Activated CD8-positive, alpha-beta memory T cell treated with anti-CD3 and anti-CD28 coated beads, Interleukin-2, amount 50 U/mL, for 48 hours (primary cell): Measurements from ENCODE around the gene PFKFB3.
A peak's percentile ranks its signal among the peaks of the same experiment; 100 is the strongest.
"Not testable (repeated sequence)": the region's sequence is repeated elsewhere in the genome, so short reads cannot be mapped to it uniquely, and the experiment has no call there.

Source experiments
- DNase-seq: peaks from one replicate; pipeline ENCODE4 v3.0.0-alpha.2; 2020

PFKFB3 gene

DNA sequence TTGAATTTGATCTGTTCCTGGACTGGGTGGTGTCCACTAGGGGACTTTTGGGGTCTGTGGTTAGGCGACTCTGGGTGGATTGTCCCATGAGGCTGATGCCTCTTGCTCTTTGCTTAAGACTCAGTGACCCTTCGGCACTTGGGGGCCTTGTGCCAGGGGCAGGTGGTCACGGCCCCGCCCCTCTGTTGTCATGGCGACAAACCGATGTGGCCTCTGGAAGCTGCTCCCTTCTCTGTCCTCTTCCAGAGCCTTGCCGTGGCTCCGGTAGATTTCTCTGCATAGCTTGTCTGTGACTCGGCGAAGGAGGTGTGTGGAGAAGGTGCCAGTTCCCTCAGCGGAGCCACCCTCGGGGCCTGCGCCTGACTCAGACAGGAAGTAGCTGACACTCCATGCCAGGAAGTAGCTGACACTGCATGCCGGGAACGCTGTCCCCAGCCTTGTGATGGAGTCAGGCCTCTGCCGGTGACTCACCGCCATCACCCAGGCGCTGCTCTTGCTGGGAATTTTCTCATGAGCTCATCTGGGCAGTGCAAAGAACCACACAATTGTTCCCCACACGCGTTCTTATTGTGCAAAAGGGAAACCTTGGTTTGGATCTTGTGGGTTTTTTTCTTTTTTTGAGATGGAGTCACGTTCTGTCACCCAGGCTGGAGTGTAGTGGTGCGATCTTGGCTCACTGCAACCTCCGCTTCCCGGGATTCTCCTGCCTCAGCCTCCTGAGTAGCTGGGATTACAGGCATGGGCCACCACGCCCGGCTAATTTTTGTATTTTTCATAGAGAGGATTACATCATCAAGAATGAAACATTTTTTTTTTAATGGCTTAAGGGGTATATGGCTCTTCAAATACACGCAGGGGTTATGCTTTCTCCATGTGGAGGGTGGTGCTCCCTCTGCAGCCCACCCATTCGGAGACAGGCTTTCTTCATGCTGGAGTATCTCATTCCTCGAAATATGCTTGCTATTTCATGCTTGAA, 72.6 kb downstream of the PFKFB3 start:
- DNase-seq, result peak; percentile 91

DNA sequence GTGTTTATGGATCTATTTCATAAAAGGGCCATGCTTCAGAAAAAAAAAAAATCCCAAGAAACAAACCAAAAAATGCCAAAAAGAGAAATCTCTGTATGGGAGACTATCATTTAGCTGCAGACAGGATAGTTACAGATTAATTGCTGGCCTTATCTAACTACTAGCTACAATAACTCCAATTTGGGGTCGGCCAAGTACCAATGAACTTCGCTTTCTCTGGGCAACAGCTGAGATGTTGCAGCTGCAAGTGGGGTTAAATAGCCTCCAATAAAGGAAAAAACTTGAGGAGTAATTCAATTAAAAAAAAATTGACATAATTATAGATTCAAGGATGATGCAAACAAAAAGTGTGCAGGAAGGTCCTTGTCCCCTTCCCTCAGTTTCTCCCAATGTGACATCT, 73.6 kb downstream of the PFKFB3 start:
- DNase-seq, result no peak

DNA sequence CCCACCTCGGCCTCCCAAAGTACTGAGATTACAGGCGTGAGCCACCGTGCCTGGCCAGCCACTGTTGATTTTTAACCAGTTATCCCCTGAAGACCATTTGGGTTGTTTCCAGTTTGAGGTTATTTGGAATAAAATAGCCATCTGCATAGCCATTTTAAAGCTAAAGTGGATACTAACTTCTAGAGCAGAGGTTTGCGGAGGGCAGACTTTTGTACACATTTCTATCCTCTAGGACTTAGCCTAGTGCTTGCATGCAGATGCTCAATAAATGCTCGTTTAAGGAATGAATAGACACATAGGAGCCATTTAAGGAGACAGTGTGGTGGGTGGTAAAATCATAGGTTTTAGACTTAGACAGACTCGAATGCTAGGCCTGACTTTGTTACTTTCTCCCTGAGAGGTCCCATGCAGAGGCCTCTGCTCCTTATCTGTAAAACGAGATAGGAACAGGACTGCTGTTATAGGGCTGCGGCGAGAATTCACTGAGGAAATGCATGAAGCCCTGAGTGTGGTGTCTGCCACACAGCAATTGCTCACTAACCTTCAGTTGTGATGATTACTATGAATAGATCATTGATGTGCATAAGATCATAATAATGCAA, 75.9 kb downstream of the PFKFB3 start:
- no peak for DNase-seq

DNA sequence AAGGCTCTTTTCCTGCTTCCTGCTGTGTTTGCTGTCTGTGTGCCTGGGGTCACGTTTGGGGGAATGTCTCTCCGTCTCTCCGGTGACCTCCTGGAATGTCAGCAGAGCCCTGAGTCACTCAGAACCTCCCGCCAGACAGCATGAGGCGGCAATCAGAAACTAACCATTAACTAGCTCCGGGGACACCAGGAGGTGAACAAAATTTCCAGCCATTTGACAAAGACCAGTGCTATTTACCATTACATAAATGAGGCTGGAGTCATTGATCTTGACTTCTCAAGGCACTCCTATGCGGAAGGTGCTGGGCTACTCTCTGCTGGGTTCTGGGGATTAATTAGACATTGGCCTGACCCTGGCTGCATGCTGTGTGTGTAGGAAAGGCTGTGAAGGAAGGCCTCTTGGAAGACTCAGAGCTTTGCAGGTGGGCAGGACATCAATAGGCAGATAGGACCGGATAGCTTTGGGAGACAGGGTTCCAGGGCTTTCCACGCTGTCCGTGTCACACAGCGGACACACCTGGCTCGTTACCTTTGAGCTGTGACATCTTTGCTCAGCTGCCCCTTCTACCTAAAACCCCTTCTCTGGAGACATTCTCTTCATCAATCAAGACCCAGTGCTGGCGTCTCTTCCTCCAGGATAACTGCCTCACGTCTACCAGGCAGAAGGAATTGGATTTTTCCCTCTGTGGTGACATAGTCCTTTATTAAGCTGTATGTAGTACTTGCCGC, 77.0 kb downstream of the PFKFB3 start:
- no peak for DNase-seq

DNA sequence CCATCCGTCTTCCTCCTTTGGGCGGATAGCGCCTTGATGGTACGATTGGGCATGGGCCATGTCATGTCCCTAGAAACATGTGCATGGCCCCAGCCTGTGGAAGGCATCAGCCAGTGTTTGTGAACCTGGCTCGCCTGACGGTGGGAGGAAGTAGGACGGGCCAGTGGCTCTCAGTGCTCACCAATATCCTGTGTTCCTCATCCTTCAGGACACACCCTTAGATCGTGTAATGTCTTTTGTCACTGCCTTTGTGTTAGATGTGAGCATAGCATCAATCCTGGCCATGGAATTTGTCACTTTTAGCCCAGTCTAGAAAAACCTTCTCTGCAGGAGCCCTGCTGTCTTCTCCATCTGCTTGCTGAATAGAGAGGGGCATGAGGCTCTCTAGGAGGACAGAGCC, 77.6 kb downstream of the PFKFB3 start:
- DNase-seq, result no peak

DNA sequence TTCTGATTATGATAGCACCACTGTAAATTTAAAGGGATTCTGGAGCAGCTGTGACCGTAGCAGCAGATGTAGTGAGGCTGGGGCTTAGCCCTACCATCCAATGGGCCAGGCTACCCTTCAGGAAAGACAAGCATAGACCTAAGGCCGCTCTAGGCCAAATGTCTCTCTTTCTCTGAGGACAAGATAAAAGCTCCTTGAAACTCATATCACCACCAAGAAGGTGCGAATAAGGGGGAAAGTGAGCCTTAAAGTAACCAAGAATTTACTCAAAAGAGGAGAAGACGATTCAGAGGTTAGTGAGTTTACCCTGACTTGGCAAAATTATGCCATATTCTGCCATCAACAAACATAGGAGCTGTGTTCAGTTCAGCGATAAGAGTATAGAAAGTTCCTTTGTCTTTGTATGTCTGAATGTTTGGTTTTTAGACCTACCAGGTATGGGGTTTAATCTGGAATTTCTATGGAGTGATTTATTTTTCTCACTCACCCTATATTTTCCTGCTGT, 79.8 kb downstream of the PFKFB3 start:
- no peak for DNase-seq

DNA sequence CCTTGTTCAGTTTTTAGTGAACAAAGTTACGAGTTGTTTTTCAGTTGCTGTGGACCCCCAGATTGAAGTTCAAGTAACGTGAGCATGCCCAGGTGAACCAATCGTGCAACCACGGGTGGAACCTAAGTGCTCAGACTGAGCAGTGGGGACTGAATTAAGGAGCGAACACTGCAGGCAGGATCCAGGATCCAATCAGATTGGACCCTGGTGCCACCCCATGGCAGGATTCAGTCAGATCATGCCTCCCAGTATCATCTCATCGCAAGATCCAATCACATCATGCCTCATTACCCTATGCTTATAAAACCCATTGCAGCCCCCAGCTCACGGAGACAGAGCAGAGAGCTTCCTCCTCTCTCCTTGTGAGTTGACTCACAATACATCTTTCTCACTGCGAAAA, 80.9 kb downstream of the PFKFB3 start:
- DNase-seq, result no peak

DNA sequence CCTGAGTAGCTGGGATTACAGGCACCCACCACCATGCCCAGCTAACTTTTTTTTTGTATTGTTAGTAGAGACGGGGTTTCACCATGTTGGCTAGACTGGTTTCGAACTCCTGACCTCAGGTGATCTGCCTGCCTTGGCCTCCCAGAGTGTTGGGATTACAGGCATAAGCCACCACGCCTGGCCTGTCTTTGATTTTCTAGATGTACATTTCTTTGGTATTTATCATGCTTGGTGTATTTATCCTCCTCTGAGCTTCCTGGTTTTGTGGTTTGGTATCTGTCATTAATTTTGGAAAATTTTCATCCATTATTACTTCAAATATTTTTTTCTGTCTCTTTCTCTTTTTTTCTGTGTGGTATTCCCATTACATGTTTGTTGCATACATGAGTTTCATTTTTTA, 87.9 kb downstream of the PFKFB3 start:
- not testable (repeated sequence) for DNase-seq

DNA sequence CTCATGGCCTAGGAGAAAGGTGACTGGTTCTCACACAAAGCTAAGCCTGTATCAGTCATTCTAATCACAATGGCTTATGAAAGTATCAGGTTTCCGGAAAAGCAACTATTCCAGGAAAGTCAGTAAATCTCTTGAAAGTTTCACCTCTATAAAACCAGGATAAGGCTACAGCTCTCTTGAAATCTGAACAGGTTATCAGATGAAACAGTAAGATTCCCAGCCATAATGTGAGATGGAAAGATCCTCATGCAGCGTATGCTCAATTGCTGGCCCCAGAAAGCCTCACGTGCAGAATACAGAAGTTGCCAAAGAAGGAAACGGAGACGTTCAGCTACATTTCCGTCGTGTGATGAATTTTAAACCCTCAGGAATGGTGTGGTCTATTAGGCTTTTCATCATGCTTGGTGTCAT, 90.0 kb downstream of the PFKFB3 start:
- DNase-seq, result no peak

DNA sequence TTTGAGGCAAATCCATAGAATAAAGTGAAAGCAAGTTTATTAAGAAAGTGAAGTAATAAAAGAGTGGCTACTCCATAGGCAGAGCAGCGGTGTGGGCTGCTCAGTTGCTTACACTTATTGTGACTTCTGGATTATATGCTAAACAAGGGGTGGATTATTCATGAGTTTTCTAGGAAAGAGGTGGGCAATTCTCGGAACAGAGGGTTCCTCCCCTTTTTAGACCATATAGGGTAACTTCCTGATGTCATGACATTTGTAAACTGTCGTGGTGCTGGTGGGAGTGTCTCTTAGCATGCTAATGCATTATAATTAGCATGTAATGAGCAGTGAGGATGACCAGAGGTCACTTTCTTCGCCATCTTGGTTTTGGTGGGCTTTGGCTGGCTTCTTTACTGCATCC, 93.7 kb downstream of the PFKFB3 start:
- DNase-seq, result not testable (repeated sequence)

DNA sequence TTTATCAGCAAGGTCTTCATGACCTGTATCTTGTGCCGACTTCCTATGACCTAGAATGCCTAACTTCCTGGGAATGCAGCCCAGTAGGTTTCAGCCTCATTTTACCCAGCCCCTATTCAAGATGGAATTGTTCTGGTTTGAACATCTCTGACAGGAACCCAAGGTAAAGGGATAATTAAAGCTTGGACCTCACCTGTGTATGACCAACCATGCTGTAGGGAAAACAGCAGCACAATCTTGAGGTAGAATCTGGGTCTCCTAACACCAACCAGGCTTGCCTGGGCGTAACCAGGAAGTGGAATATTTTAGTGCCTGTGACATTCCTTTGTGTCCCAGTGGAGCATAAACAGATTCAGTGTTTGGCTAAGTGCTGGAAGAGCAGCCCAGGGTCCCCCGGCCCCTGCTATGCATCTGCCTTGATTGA, 94.1 kb downstream of the PFKFB3 start:
- no peak for DNase-seq

DNA sequence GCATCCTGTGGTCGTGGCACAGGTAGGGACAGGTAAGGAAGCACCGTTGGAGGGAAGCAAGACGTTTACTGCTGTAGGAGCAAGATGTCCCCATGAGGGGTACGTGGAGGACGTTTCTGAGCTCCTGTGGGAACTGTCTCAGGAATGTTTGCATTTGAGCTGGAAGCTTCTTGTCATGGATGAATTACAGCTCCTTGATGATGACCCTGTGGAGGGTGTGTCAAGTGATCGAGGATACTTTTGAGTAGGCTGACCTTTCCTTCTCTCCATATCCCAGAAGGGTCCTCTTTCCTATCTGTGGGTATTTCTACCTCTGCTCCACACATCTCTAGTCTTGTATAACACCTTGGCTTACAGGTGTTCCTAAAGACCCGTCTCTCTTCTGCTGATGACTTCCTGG, 94.8 kb downstream of the PFKFB3 start:
- no peak for DNase-seq

DNA sequence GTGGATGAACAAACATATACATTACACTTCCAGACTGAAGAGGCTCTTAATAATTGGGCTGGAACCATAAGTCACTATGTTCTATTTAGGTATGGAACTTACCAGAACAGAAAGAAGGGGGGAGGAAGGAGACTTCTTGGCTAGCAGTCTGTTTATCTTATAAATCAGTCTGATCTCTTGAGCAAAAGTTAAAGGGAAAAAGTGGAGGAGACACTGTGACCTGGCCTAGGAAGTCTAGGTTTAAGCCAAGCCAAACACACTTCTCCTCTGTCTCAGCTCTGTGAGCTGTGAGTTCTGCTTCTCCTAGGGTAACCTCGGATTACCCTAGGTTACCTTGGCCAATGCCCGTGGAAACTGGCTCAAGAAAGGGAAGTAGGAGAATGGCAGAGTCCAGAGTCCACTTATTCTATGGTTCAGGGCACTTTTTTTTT, 95.2 kb downstream of the PFKFB3 start:
- DNase-seq, result no peak

DNA sequence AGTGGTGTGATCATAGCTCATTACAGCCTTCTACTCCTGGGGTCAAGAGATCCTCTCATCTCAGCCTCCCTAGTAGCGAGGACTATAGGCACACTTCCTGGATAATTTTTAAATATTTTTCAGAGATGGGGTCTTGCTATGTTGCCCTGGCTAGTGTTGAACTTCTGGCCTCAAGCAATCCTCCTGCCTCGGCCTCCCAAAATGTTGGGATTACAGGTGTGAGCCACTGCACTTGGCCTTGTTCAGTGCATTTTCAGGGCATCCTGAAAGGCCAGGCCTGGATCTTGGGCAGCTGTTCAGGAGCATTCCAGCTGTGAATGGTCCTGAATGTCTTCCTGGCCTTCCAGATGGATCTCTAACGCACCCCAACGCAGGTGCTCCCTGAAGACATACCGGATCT, 95.7 kb downstream of the PFKFB3 start:
- peak; percentile 40 for DNase-seq

DNA sequence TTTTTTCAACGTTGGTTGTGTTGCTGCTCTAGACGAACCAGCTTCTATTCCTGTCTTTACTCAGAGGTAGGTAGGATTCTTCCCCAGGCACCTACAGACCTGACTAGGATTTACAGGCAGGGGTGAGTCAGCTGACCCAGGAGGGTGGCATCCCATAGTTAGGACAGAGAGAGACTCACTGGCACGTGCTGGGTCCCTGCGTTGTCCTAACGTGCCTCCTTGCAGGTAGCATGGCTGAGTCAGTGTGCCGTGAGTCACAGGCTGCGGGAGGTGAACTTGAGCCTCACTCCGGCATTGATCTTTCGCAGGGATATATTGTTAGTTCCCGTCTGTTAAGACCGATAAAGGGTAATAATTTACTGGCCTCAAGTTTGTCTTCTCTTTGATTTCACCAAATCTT, 96.5 kb downstream of the PFKFB3 start:
- DNase-seq, result peak; percentile 65

DNA sequence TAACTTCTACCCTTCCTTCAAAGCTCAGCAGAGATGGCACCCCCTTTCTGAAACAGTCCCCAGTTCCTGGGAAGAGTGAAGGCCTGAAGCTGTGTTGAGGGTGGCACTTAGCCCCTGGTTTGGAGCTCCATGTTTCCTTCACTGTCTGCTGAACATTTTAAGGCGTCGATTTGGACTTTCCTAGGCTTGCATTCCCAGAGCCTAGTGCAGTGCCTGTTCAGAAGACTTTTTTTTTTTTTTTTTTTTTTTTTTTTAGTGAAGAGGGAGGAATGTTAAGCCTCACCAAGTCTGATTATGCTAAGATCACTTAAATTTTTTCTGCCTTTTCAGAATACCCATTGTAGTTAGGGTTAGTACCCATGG, 97.0 kb downstream of the PFKFB3 start:
- DNase-seq, result no peak

DNA sequence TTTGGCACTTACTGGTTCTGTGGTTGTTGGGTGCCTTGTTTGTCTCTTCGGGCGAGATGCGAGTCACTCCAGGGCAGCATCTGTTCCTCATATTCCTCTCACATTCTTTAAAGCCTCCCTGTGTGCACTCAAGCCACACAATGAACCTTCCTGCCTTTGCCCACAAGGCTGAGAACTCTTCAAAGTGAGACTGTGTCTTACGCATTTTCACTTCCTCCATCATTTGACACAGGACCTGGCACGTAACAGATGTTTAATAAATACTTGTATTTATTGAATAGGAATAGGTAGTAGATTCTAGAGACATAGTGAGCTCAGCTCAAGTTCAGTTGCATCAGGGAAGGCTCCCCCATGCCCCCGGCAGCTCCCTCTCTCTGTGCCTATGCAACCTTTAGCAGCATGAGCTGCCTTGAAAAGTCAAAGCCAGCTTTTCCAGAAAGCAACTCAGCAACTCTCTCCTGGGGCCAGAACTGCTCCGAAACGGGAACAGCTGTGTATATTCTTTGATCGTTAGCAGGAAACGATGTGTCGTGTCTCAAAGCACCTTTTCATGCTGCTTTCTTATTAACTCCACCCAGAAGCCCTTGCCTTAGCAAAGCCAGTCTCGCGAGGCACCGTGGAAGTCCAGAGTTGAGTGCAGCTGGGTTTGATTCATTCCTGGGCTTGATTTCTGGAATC, 97.5 kb downstream of the PFKFB3 start:
- peak; percentile 61 for DNase-seq

DNA sequence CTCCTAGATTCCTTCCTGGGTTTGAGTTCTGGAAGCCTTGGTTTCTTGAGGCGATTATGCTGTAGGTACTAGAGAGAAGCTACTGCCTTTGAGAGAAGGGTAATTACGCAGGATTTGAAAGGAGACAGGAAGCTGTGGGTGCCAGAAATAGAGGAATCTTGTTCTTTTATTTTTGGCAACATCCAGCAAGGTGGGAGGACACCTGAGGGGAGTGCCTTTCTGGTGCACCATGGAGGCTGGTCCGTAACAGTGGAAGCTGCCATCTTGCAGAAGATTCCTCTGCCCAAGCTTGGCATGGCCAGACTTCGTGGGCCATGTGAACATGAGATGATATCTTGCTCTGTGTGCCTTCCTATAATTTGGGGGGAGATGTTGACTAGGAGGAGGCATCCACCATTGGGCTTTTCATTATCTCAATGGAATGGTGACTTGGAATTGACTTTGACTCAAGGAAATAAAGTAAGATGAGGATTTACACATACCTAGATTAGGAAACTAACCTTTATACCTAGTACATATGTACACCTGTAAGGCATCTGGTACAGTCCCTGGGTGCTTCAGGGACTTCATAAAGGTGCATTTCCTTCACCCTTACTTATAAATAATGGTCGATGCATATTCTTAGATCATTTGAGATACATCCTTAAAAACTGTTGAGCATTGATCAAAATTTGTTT, 98.2 kb downstream of the PFKFB3 start:
- DNase-seq, result no peak

DNA sequence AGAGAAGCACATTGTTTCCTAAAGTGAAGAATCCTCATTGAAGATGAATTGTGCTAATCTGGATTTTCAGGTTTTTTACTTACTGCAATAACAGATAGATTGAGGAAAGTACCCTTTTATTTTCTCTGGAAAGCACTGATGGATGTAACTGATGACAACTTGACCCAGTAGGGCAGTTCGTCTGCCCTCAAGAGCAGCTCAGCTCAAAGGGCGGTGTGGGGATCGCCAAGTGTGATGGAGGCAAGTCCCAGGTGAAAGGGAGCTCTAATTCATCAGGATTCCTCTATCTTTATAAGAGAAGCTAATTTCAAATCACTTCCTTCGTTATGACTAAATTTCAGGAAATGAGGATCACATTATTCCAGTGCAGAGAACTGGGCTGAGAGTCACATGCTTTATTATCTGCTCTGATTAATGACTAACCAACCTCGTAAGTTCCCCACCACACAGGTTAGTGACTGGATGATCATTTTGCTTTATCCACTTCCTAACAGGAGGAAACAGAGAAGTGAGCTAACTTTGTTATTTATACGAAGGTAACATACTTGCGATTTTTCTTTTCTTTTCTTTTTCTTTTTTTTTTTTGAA, 98.8 kb downstream of the PFKFB3 start:
- no peak for DNase-seq
